ENCODE measurements around the gene PMS1. TPM values are rescaled to one million over a fixed set of nuclear protein-coding genes. Genes with fewer than 3 reads are reported as not detected.

Gene PMS1
- total RNA-seq, 1 experiment from 2014 or later = 46.5 TPM

GRCh38 chr2:189901664-189902063 lies 117.4 kb downstream of the PMS1 start:
- H3K4me3 ChIP-seq (ENCODE audit: low read depth, low read length, poor library complexity, severe bottlenecking) = no peak overlapping the region
- no peaks in the 10 kb centered on the region for H3K36me3 ChIP-seq (ENCODE audit: insufficient read depth, low read length, poor library complexity, severe bottlenecking)
- DNase-seq (ENCODE audit: low spot score) = no peak
- ChIA-PET CTCF (no interaction called here), POLR2A (ENCODE audit: low non-redundant PET) (no interaction called here)
- no TSS peak for BruUV-seq (replicated peaks)
- H3K27ac ChIP-seq (ENCODE audit: low read depth, low read length, poor library complexity, severe bottlenecking) = no peak overlapping the region
- H3K4me1 ChIP-seq (ENCODE audit: insufficient read depth, low read length, poor library complexity, severe bottlenecking) = no peaks in the 10 kb centered on the region
- TF ChIP-seq EZH2 (IDR thresholded peaks at IDR 0.05; ENCODE audit: borderline replicate concordance, low read depth, low read length, poor library complexity, severe bottlenecking) = no peak
- TF ChIP-seq, protein P1, sequence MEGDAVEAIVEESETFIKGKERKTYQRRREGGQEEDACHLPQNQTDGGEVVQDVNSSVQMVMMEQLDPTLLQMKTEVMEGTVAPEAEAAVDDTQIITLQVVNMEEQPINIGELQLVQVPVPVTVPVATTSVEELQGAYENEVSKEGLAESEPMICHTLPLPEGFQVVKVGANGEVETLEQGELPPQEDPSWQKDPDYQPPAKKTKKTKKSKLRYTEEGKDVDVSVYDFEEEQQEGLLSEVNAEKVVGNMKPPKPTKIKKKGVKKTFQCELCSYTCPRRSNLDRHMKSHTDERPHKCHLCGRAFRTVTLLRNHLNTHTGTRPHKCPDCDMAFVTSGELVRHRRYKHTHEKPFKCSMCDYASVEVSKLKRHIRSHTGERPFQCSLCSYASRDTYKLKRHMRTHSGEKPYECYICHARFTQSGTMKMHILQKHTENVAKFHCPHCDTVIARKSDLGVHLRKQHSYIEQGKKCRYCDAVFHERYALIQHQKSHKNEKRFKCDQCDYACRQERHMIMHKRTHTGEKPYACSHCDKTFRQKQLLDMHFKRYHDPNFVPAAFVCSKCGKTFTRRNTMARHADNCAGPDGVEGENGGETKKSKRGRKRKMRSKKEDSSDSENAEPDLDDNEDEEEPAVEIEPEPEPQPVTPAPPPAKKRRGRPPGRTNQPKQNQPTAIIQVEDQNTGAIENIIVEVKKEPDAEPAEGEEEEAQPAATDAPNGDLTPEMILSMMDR (conservative IDR thresholded peaks at IDR 0.05; ENCODE audit: low read depth, low read length) = no peak
- intact Hi-C loops (cut with micrococcal nuclease; ENCODE audit: unreplicated experiment) = no loop called here
- no peaks in the 10 kb centered on the region for H3K27me3 ChIP-seq (replicated peaks; ENCODE audit: insufficient read depth, low read depth, low read length, poor library complexity)
- H3K9me3 ChIP-seq (ENCODE audit: low read depth, low read length, poor library complexity, severe bottlenecking) = no peaks in the 10 kb centered on the region

DNA sequence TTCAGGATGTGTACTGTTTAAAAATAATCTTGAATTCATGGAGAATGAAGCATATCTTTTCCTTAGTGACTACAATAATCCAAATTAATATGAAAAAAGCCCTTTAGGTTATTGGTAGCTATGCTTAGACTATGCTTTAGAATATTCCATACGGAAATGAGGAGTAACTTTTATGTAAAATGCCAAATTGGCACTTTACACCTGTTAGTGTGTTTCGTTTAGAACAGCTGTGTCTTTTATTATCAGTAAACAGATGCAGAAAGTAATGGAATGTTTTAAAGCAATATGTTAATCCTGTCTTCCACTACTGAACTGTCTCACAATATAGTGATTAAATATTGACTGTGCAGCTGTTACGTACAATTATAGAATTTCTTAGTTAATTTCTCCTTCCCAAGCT lies 129.6 kb downstream of the PMS1 start:
- no peak overlapping the region for H3K27ac ChIP-seq (ENCODE audit: low read depth, low read length, poor library complexity, severe bottlenecking)
- POLR2A ChIA-PET (ENCODE audit: low non-redundant PET) = no interaction called here
- CTCF ChIA-PET = no interaction called here
- no peak for DNase-seq (ENCODE audit: low spot score)
- TF ChIP-seq, protein P1 (conservative IDR thresholded peaks at IDR 0.05; ENCODE audit: low read depth, low read length) = no peak
- no peak for TF ChIP-seq EZH2 (IDR thresholded peaks at IDR 0.05; ENCODE audit: borderline replicate concordance, low read depth, low read length, poor library complexity, severe bottlenecking)
- no peaks in the 10 kb centered on the region for H3K36me3 ChIP-seq (ENCODE audit: insufficient read depth, low read length, poor library complexity, severe bottlenecking)
- BruUV-seq (replicated peaks) = no TSS peak
- H3K4me3 ChIP-seq (ENCODE audit: low read depth, low read length, poor library complexity, severe bottlenecking) = no peak overlapping the region
- no peaks in the 10 kb centered on the region for H3K9me3 ChIP-seq (ENCODE audit: low read depth, low read length, poor library complexity, severe bottlenecking)
- H3K4me1 ChIP-seq (ENCODE audit: insufficient read depth, low read length, poor library complexity, severe bottlenecking) = no peaks in the 10 kb centered on the region
- intact Hi-C loops (cut with micrococcal nuclease; ENCODE audit: unreplicated experiment) = no loop called here
- no peaks in the 10 kb centered on the region for H3K27me3 ChIP-seq (replicated peaks; ENCODE audit: insufficient read depth, low read depth, low read length, poor library complexity)

- BruUV-seq (replicated peaks) = no TSS peak
- H3K9me3 ChIP-seq (ENCODE audit: low read depth, low read length, poor library complexity, severe bottlenecking) = no peaks in the 10 kb centered on the region
- CTCF ChIA-PET = no interaction called here
- H3K27ac ChIP-seq (ENCODE audit: low read depth, low read length, poor library complexity, severe bottlenecking) = no peak overlapping the region
- DNase-seq (ENCODE audit: low spot score) = no peak
- no peaks in the 10 kb centered on the region for H3K27me3 ChIP-seq (replicated peaks; ENCODE audit: insufficient read depth, low read depth, low read length, poor library complexity)
- POLR2A ChIA-PET (ENCODE audit: low non-redundant PET) = no interaction called here
- no peaks in the 10 kb centered on the region for H3K36me3 ChIP-seq (ENCODE audit: insufficient read depth, low read length, poor library complexity, severe bottlenecking)
- TF ChIP-seq, protein P1 (conservative IDR thresholded peaks at IDR 0.05; ENCODE audit: low read depth, low read length) = no peak
- no peak for TF ChIP-seq EZH2 (IDR thresholded peaks at IDR 0.05; ENCODE audit: borderline replicate concordance, low read depth, low read length, poor library complexity, severe bottlenecking)
- intact Hi-C loops (cut with micrococcal nuclease; ENCODE audit: unreplicated experiment) = no loop called here
- H3K4me1 ChIP-seq (ENCODE audit: insufficient read depth, low read length, poor library complexity, severe bottlenecking) = no peaks in the 10 kb centered on the region
- no peak overlapping the region for H3K4me3 ChIP-seq (ENCODE audit: low read depth, low read length, poor library complexity, severe bottlenecking)
These were observed 132.4 kb downstream of the PMS1 start for GRCh38 chr2:189916651-189917050.

Other genes with a start within 250 kb of the PMS1 start
- gene SLC40A1, start 203.7 kb upstream of the PMS1 start, total RNA-seq (2021) = 1.5 and 1.9 TPM in 2 replicates
- gene ASNSD1, start 123.0 kb upstream of the PMS1 start, total RNA-seq (2021) = 50.7 and 58.2 TPM in 2 replicates
- gene ANKAR, start 109.8 kb upstream of the PMS1 start, total RNA-seq (2021) = 3.5 and 4.5 TPM in 2 replicates
- 13.1 and 13.7 TPM in 2 replicates for gene OSGEPL1, start 21.7 kb upstream of the PMS1 start, total RNA-seq (2021)
- gene ORMDL1, start 111 bp upstream of the PMS1 start, total RNA-seq (2021) = 59.7 and 64.0 TPM in 2 replicates

All from A673 (cell line).